GM23338 (cell line): ENCODE data around the gene DEXI. TPM values are rescaled to one million over a fixed set of nuclear protein-coding genes. Genes with fewer than 3 reads are reported as not detected.

ENCODE experiments used
- ATAC-seq: fragments of 200-7000 bp; cut with Tn5 transposase; 3 replicates; pipeline ENCODE4 v1.9.1; 2020
- DNase-seq: peaks from one replicate; pipeline ENCODE4 v3.0.0-alpha.2; 2015; ENCODE audit warnings: low spot score
- H2AFZ ChIP-seq: fragments of 200-600 bp; sonication (generic); 2 replicates; pipeline ENCODE4 v1.8.0; 2016; ENCODE audit warnings: antibody characterized with exemption, mild to moderate bottlenecking, moderate library complexity
- H3F3A ChIP-seq: fragments of 200-600 bp; sonication (generic); replicated peaks from 2 replicates; pipeline ENCODE4 v1.8.0; 2017; ENCODE audit warnings: antibody characterized with exemption, mixed run types, low read depth
- H3K27ac ChIP-seq: fragments of 200-600 bp; sonication (generic); 2 replicates; pipeline ENCODE4 v1.6.1; 2016; ENCODE audit warnings: low read depth
- H3K27me3 ChIP-seq: fragments of 200-600 bp; sonication (generic); 2 replicates; pipeline ENCODE4 v1.8.0; 2016; ENCODE audit warnings: mild to moderate bottlenecking, mixed run types, moderate library complexity; ENCODE audit not compliant: insufficient read depth
- H3K36me3 ChIP-seq: fragments of 200-600 bp; sonication (generic); 2 replicates; pipeline ENCODE4 v1.8.0; 2016; ENCODE audit warnings: mild to moderate bottlenecking; ENCODE audit not compliant: insufficient read depth
- H3K4me1 ChIP-seq: fragments of 200-600 bp; sonication (generic); 2 replicates; pipeline ENCODE4 v1.8.0; 2016; ENCODE audit warnings: mild to moderate bottlenecking, moderate library complexity; ENCODE audit not compliant: insufficient read depth
- H3K4me2 ChIP-seq: fragments of 200-600 bp; sonication (generic); 2 replicates; pipeline ENCODE4 v1.7.1; 2017; ENCODE audit warnings: mixed run types
- H3K4me3 ChIP-seq: fragments of 200-600 bp; sonication (generic); 2 replicates; pipeline ENCODE4 v1.6.1; 2016; ENCODE audit warnings: mixed run types
- H3K79me2 ChIP-seq: fragments of 200-600 bp; sonication (generic); replicated peaks from 2 replicates; pipeline ENCODE4 v1.8.0; 2017; ENCODE audit warnings: mild to moderate bottlenecking; ENCODE audit not compliant: insufficient read depth
- H3K9me2 ChIP-seq: fragments of 200-600 bp; sonication (generic); 2 replicates; pipeline ENCODE4 v1.8.0; 2017; ENCODE audit not compliant: insufficient read depth
- H4K20me1 ChIP-seq: fragments of 200-600 bp; sonication (generic); replicated peaks from 2 replicates; pipeline ENCODE4 v1.8.0; 2017; ENCODE audit warnings: mild to moderate bottlenecking; ENCODE audit not compliant: insufficient read depth
- H3K27ac Mint-ChIP-seq: 2 replicates; pipeline ENCODE4 v1.8.0; 2020; ENCODE audit warnings: inconsistent platforms, mild to moderate bottlenecking, moderate library complexity, mixed read lengths
- H3K27me3 Mint-ChIP-seq: 3 replicates; pipeline ENCODE4 v1.8.0; 2022; ENCODE audit warnings: low read depth, mild to moderate bottlenecking, moderate library complexity, mixed read lengths, inconsistent platforms; ENCODE audit not compliant: insufficient read depth, poor library complexity
- H3K36me3 Mint-ChIP-seq: 3 replicates; pipeline ENCODE4 v1.8.0; 2021; ENCODE audit warnings: low read depth, mild to moderate bottlenecking, inconsistent platforms, moderate library complexity, mixed read lengths
- H3K4me1 Mint-ChIP-seq: 3 replicates; pipeline ENCODE4 v1.8.0; 2020; ENCODE audit warnings: mild to moderate bottlenecking, inconsistent platforms, mixed read lengths
- H3K4me3 Mint-ChIP-seq: 3 replicates; pipeline ENCODE4 v1.8.0; 2021; ENCODE audit warnings: moderate library complexity, mild to moderate bottlenecking, inconsistent platforms, mixed read lengths
- H3K9me3 Mint-ChIP-seq: 3 replicates; pipeline ENCODE4 v1.8.0; 2020; ENCODE audit warnings: moderate library complexity, mild to moderate bottlenecking, inconsistent platforms, mixed read lengths
- CREB1 ChIP-seq: fragments of 250-450 bp; sonication (Bioruptor Pico); IDR thresholded peaks from 2 replicates; pipeline ENCODE4 v1.5.0; 2020; ENCODE audit warnings: low read depth, mild to moderate bottlenecking, moderate library complexity
- CTCF ChIP-seq, 2 experiments: fragments of 200-600 bp in 1 of 2; sonication (generic) in 1 of 2; conservative IDR thresholded peaks; 2 replicates each; pipeline versions ENCODE4 v1.5.1 to v1.6.1; 2016 to 2017; ENCODE audit warnings: antibody characterized with exemption in 2 of 2, low read depth in 2 of 2, mild to moderate bottlenecking in 2 of 2, moderate library complexity in 1 of 2
- ETS1 ChIP-seq: IDR thresholded peaks from 2 replicates; pipeline ENCODE4 v1.6.1; 2016; ENCODE audit warnings: antibody characterized with exemption
- EZH2 ChIP-seq: fragments of 200-600 bp; sonication (generic); IDR thresholded peaks from one replicate; pipeline ENCODE4 v1.8.0; 2017; ENCODE audit warnings: antibody characterized with exemption, mild to moderate bottlenecking, low read depth; ENCODE audit not compliant: unreplicated experiment
- EZH2phosphoT487 ChIP-seq: fragments of 200-600 bp; sonication (generic); IDR thresholded peaks from one replicate; pipeline ENCODE4 v1.8.1; 2018; ENCODE audit warnings: antibody characterized with exemption; ENCODE audit not compliant: unreplicated experiment
- JUNB ChIP-seq: IDR thresholded peaks from one replicate; pipeline ENCODE4 v1.6.1; 2016; ENCODE audit warnings: antibody characterized with exemption; ENCODE audit not compliant: unreplicated experiment
- NANOG ChIP-seq: IDR thresholded peaks from 2 replicates; pipeline ENCODE4 v1.6.1; 2016; ENCODE audit warnings: antibody characterized with exemption, borderline replicate concordance
- POLR2AphosphoS5 ChIP-seq: IDR thresholded peaks from 2 replicates; pipeline ENCODE4 v1.6.1; 2016; ENCODE audit warnings: antibody characterized with exemption, low read depth
- REST ChIP-seq: IDR thresholded peaks from one replicate; pipeline ENCODE4 v1.6.1; 2018; ENCODE audit warnings: antibody characterized with exemption; ENCODE audit not compliant: unreplicated experiment
- STAT1 ChIP-seq: IDR thresholded peaks from one replicate; pipeline ENCODE4 v1.6.1; 2016; ENCODE audit warnings: antibody characterized with exemption; ENCODE audit not compliant: unreplicated experiment
- ZNF114 ChIP-seq: fragments of 250-450 bp; sonication (Bioruptor Pico); IDR thresholded peaks from 2 replicates; pipeline ENCODE4 v1.5.0; 2020; ENCODE audit warnings: mild to moderate bottlenecking, moderate library complexity
- ZNF331 ChIP-seq: fragments of 250-450 bp; sonication (Bioruptor Pico); IDR thresholded peaks from 2 replicates; pipeline ENCODE4 v1.5.0; 2020; ENCODE audit warnings: low read depth, mild to moderate bottlenecking, moderate library complexity
- ZNF462 ChIP-seq: fragments of 250-450 bp; sonication (Bioruptor Pico); IDR thresholded peaks from 2 replicates; pipeline ENCODE4 v1.5.0; 2020; ENCODE audit warnings: mild to moderate bottlenecking, moderate library complexity
- polyA plus RNA-seq: library from polyadenylated mRNA; unstranded; fragments of >200 nt; fragmentation: Nextera tagmentation; extraction: Ambion mirVana; gene quantifications from 2 replicates; pipeline ENCODE4 v1.2.1, GENCODE V29; 2016
- total RNA-seq: library from RNA; depleted of rRNA; stranded (reverse); fragments of >200 nt; shearing (Covaris generic); gene quantifications from 2 replicates; pipeline ENCODE4 v1.2.3, GENCODE V29; 2014

The DEXI gene
- total and polyA plus RNA-seq, 2 experiments from 2014 or later = 26.5 to 58.2 TPM

- Histone ChIP-seq H3K9me2 (no peaks in the 10 kb centered on the region), H3K27me3 (no peaks in the 10 kb centered on the region), H3K27ac (no peak overlapping the region), H3K4me3 (no peak overlapping the region), H4K20me1 (no peaks in the 10 kb centered on the region), H3K4me2 (no peak overlapping the region), H2AFZ (no peak overlapping the region), H3K79me2 (no peaks in the 10 kb centered on the region), H3K36me3 (peaks cover 3% of the 10 kb centered on the region; the same call in 1 of the 2 replicates), H3K4me1 (no peaks in the 10 kb centered on the region), H3F3A (no peaks in the 10 kb centered on the region)
- no peaks in the 10 kb centered on the region; the same call in 2 of the 3 replicates for H3K36me3 Mint-ChIP-seq
- no peak overlapping the region for H3K27ac Mint-ChIP-seq
- peaks cover 6% of the 10 kb centered on the region; the same call in 1 of the 3 replicates for H3K4me1 Mint-ChIP-seq
- TF ChIP-seq EZH2 = no peak
- TF ChIP-seq ETS1 = no peak
- no peak for TF ChIP-seq JUNB
- TF ChIP-seq POLR2AphosphoS5 = no peak
- no peak for TF ChIP-seq REST
- TF ChIP-seq ZNF462 = no peak
- no peak for TF ChIP-seq STAT1
- no peak for TF ChIP-seq CTCF (conservative IDR thresholded peaks at IDR 0.05; ENCODE audit: low read depth in 2 of 2)
- no peak for TF ChIP-seq EZH2phosphoT487
- TF ChIP-seq ZNF331 = no peak
- TF ChIP-seq ZNF114 = no peak
- TF ChIP-seq CREB1 (CRISPR knock-in tag) = no peak
- TF ChIP-seq NANOG = no peak
- H3K9me3 Mint-ChIP-seq = no peaks in the 10 kb centered on the region
- H3K4me3 Mint-ChIP-seq = no peak overlapping the region
- peaks cover 2% of the 10 kb centered on the region for H3K27me3 Mint-ChIP-seq
- ATAC-seq (no peak), DNase-seq (no peak)
Observed at GRCh38 chr16:10972819-10973464, 30.7 kb upstream of the DEXI start.
